D721Med (cell line): ENCODE measurements around the gene APLF.
"Not testable (repeated sequence)": the region's sequence is repeated elsewhere in the genome, so short reads cannot be mapped to it uniquely, and the experiment has no call there.

ENCODE experiments used
- DNase-seq: peaks from one replicate; pipeline ENCODE4 v3.0.0; 2011; ENCODE audit warnings: low spot score; ENCODE audit not compliant: insufficient read length
- FAIRE-seq: peaks from 2 replicates; lab custom pipeline; 2011; peaks lifted over from hg19 to GRCh38; lab: Jason Lieb, UNC
- CTCF ChIP-seq: IDR thresholded peaks from 2 replicates; pipeline ENCODE4 v1.5.1; 2012; ENCODE audit warnings: mild to moderate bottlenecking, control low read depth; ENCODE audit not compliant: insufficient read depth; ENCODE audit errors: missing control alignments

Gene APLF

GRCh38 chr2:68478688-68479087 lies 11.3 kb downstream of the APLF start:
- DNase-seq: no peak
- TF ChIP-seq CTCF: no peak
- FAIRE-seq: no peak

GRCh38 chr2:68482296-68482820 lies 15.0 kb downstream of the APLF start:
- FAIRE-seq: no peak
- DNase-seq: no peak
- no peak for TF ChIP-seq CTCF

- TF ChIP-seq CTCF: no peak
- DNase-seq: no peak
- no peak for FAIRE-seq
Measured at GRCh38 chr2:68483011-68483410, 15.6 kb downstream of the APLF start.

- TF ChIP-seq CTCF: peak; percentile 64
- DNase-seq (no peak), FAIRE-seq (no peak)
Measured at GRCh38 chr2:68487773-68488355, 20.5 kb downstream of the APLF start.

- not testable (repeated sequence) for FAIRE-seq, DNase-seq
Measured at GRCh38 chr2:68488605-68489004, 21.2 kb downstream of the APLF start.

GRCh38 chr2:68489282-68489681 lies 21.9 kb downstream of the APLF start:
- FAIRE-seq: no peak
- DNase-seq: no peak
- TF ChIP-seq CTCF: no peak

- DNase-seq: no peak
- no peak for TF ChIP-seq CTCF
- no peak for FAIRE-seq
Measured at GRCh38 chr2:68491582-68491981, 24.2 kb downstream of the APLF start.

GRCh38 chr2:68499133-68499532 lies 31.7 kb downstream of the APLF start:
- DNase-seq (no peak), FAIRE-seq (no peak)
- TF ChIP-seq CTCF: no peak
